PC-9 (cell line): ENCODE data around the gene SYNPO2L. TPM values are rescaled to one million over a fixed set of nuclear protein-coding genes. Genes with fewer than 3 reads are reported as not detected.

Experiments used
- BruUV-seq: library from RNA; stranded (reverse); fragments of 400-500 nt; replicated peaks from 2 replicates; lab custom pipeline; 2021; lab: Mats Ljungman, UMichigan
- CTCF ChIA-PET: fragments of 300-600 bp; sonication (Branson Sonifier 250); formaldehyde crosslinking; loops from one replicate; lab custom pipeline; 2022; ENCODE audit warnings: antibody characterized with exemption; lab: Charles Lee
- POLR2A ChIA-PET: fragments of 300-600 bp; sonication (Branson Sonifier 250); formaldehyde crosslinking; loops from one replicate; lab custom pipeline; 2022; ENCODE audit warnings: antibody characterized with exemption; ENCODE audit not compliant: unreplicated experiment; lab: Charles Lee
- DNase-seq, 2 experiments: peaks; one replicate each; pipeline versions ENCODE4 v3.0.0 to v3.0.0-alpha.2; 2015 to 2022; ENCODE audit warnings: mixed read lengths in 1 of 2
- H2AFZ ChIP-seq: fragments of 200-600 bp; sonication (generic); 2 replicates; pipeline ENCODE4 v1.8.1; 2017; ENCODE audit warnings: antibody characterized with exemption
- H3F3A ChIP-seq: fragments of 200-600 bp; sonication (generic); 2 replicates; pipeline ENCODE4 v1.8.1; 2017; ENCODE audit warnings: antibody characterized with exemption, mild to moderate bottlenecking, low read depth; ENCODE audit not compliant: insufficient read depth
- H3K27ac ChIP-seq: fragments of 200-600 bp; sonication (generic); 2 replicates; pipeline ENCODE4 v1.6.1; 2016; ENCODE audit warnings: mixed run types
- H3K27me3 ChIP-seq: fragments of 200-600 bp; sonication (generic); 2 replicates; pipeline ENCODE4 v1.6.1; 2016; ENCODE audit warnings: low read depth, mixed run types; ENCODE audit not compliant: insufficient read depth
- H3K36me3 ChIP-seq: fragments of 200-600 bp; sonication (generic); 2 replicates; pipeline ENCODE4 v1.6.1; 2016; ENCODE audit warnings: low read depth, mixed run types
- H3K4me1 ChIP-seq: fragments of 200-600 bp; sonication (generic); replicated peaks from 2 replicates; pipeline ENCODE4 v1.6.1; 2016; ENCODE audit warnings: mixed run types; ENCODE audit not compliant: insufficient read depth
- H3K4me2 ChIP-seq: fragments of 200-600 bp; sonication (generic); 2 replicates; pipeline ENCODE4 v1.6.1; 2017; ENCODE audit warnings: mixed run types
- H3K4me3 ChIP-seq: fragments of 200-600 bp; sonication (generic); 2 replicates; pipeline ENCODE4 v1.6.1; 2016; ENCODE audit warnings: mixed run types
- H3K79me2 ChIP-seq: fragments of 200-600 bp; sonication (generic); 2 replicates; pipeline ENCODE4 v1.6.1; 2017; ENCODE audit warnings: low read depth, mixed run types
- H3K9me2 ChIP-seq: fragments of 200-600 bp; sonication (generic); 2 replicates; pipeline ENCODE4 v1.8.1; 2017; ENCODE audit warnings: mild to moderate bottlenecking; ENCODE audit not compliant: insufficient read depth
- H3K9me3 ChIP-seq: fragments of 200-600 bp; sonication (generic); 2 replicates; pipeline ENCODE4 v1.8.1; 2016; ENCODE audit warnings: low read depth; ENCODE audit not compliant: insufficient read depth
- H4K20me1 ChIP-seq: fragments of 200-600 bp; sonication (generic); 2 replicates; pipeline ENCODE4 v1.8.1; 2017; ENCODE audit not compliant: insufficient read depth
- CTCF ChIP-seq: fragments of 200-600 bp; sonication (generic); conservative IDR thresholded peaks from 2 replicates; pipeline ENCODE4 v1.6.1; 2017; ENCODE audit warnings: mixed run types, antibody characterized with exemption, mild to moderate bottlenecking, moderate library complexity
- EZH2 ChIP-seq: fragments of 200-600 bp; sonication (generic); IDR thresholded peaks from 2 replicates; pipeline ENCODE4 v1.8.0; 2017; ENCODE audit warnings: antibody characterized with exemption, low read depth
- intact Hi-C: fragments of 100-400 bp; cut with micrococcal nuclease; formaldehyde crosslinking; loops from one replicate; pipeline ENCODE4 v1.10.0; 2022; ENCODE audit not compliant: unreplicated experiment
- total RNA-seq: library from RNA; stranded (reverse); gene quantifications from 2 replicates; pipeline ENCODE4 v1.2.3, GENCODE V29; 2021

The SYNPO2L gene
- total RNA-seq, 1 experiment from 2014 or later = 0.76 TPM

- Histone ChIP-seq H3K9me3 (no peaks in the 10 kb centered on the region), H4K20me1 (no peaks in the 10 kb centered on the region), H3K4me1 (peaks cover 7% of the 10 kb centered on the region), H3K9me2 (no peaks in the 10 kb centered on the region), H3K27me3 (no peaks in the 10 kb centered on the region), H3K4me3 (no peak overlapping the region), H3K27ac (no peak overlapping the region), H2AFZ (no peak overlapping the region), H3K36me3 (no peaks in the 10 kb centered on the region), H3K79me2 (no peaks in the 10 kb centered on the region), H3F3A (no peaks in the 10 kb centered on the region), H3K4me2 (no peak overlapping the region)
- intact Hi-C loops = no loop called here
- BruUV-seq = no TSS peak
- ChIA-PET POLR2A (no interaction called here), CTCF (interaction anchor here (0.5 kb wide), 1 partner anchor 1185 kb away, joined by 6 read pairs; no protein-coding TSS in a partner anchor)
- no peak for DNase-seq
- no peak for TF ChIP-seq CTCF
- TF ChIP-seq EZH2 = no peak
Observed at GRCh38 chr10:73639286-73639685, 16.5 kb downstream of the SYNPO2L start.

GRCh38 chr10:73635781-73636180 is 20.0 kb downstream of the SYNPO2L start:
- no TSS peak for BruUV-seq
- H3K27me3 ChIP-seq = no peaks in the 10 kb centered on the region
- no peak overlapping the region for H3K4me3 ChIP-seq
- ChIA-PET CTCF (no interaction called here), POLR2A (no interaction called here)
- H3K9me3 ChIP-seq = no peaks in the 10 kb centered on the region
- no peak for DNase-seq
- no peaks in the 10 kb centered on the region for H4K20me1 ChIP-seq
- TF ChIP-seq CTCF (no peak), EZH2 (no peak)
- no peaks in the 10 kb centered on the region for H3K4me1 ChIP-seq
- no peak overlapping the region for H3K4me2 ChIP-seq
- H3K36me3 ChIP-seq = no peaks in the 10 kb centered on the region
- H3K9me2 ChIP-seq = no peaks in the 10 kb centered on the region
- H3F3A ChIP-seq = peaks cover 4% of the 10 kb centered on the region
- intact Hi-C loops = no loop called here
- H3K79me2 ChIP-seq = no peaks in the 10 kb centered on the region
- no peak overlapping the region for H2AFZ ChIP-seq
- H3K27ac ChIP-seq = no peak overlapping the region

- H3K27ac ChIP-seq = no peak overlapping the region
- intact Hi-C loops = no loop called here
- no peak overlapping the region for H3K4me2 ChIP-seq
- H3K36me3 ChIP-seq = no peaks in the 10 kb centered on the region
- H3K27me3 ChIP-seq = no peaks in the 10 kb centered on the region
- H3K79me2 ChIP-seq = no peaks in the 10 kb centered on the region
- ChIA-PET CTCF (no interaction called here), POLR2A (interaction anchor here (0.7 kb wide), 1 partner anchor 15 kb away, joined by 9 read pairs; no protein-coding TSS in a partner anchor)
- no peak for TF ChIP-seq CTCF
- TF ChIP-seq EZH2 = no peak
- H3K4me3 ChIP-seq = no peak overlapping the region
- no peaks in the 10 kb centered on the region for H4K20me1 ChIP-seq
- H3F3A ChIP-seq = peaks cover 4% of the 10 kb centered on the region
- H3K9me3 ChIP-seq = no peaks in the 10 kb centered on the region
- BruUV-seq = no TSS peak
- H2AFZ ChIP-seq = no peak overlapping the region
- no peaks in the 10 kb centered on the region for H3K4me1 ChIP-seq
- no peaks in the 10 kb centered on the region for H3K9me2 ChIP-seq
- DNase-seq = no peak
Observed at GRCh38 chr10:73634421-73634820, 21.4 kb downstream of the SYNPO2L start.
